Prostate gland (tissue), 2 donors: ENCODE data around the gene EMC9.

Source experiments
- CTCF ChIP-seq, 4 experiments: fragments of 200-600 bp in 2 of 4; fragments of 450-650 bp in 2 of 4; sonication (generic) in 2 of 4; IDR thresholded peaks; 1 replicate in 3 of 4; 2 replicates in 1 of 4; pipeline ENCODE4 v1.5.1; 2016 to 2019; ENCODE audit warnings: antibody characterized with exemption in 4 of 4, mild to moderate bottlenecking in 2 of 4, moderate library complexity in 2 of 4
- POLR2A ChIP-seq: fragments of 450-650 bp; IDR thresholded peaks from one replicate; pipeline ENCODE4 v1.6.1; 2016; ENCODE audit warnings: antibody characterized with exemption, mild to moderate bottlenecking
- POLR2AphosphoS5 ChIP-seq: sonication (generic); formaldehyde crosslinking; IDR thresholded peaks from one replicate; pipeline ENCODE4 v1.6.1; 2017; ENCODE audit warnings: antibody characterized with exemption

- TF ChIP-seq CTCF (IDR thresholded peaks at IDR 0.05), result no peak
- TF ChIP-seq POLR2A, result no peak
- TF ChIP-seq POLR2AphosphoS5, result no peak
These were observed 41.0 kb downstream of the EMC9 start for GRCh38 chr14:24100197-24100981.
